Breast epithelium (tissue), 4 donors: ENCODE data around the gene ATF3. TPM values are rescaled to one million over a fixed set of nuclear protein-coding genes. Genes with fewer than 3 reads are reported as not detected.

Experiments used
- DNase-seq, 2 donors: peaks; one replicate each; pipeline ENCODE4 v3.0.0-alpha.2; 2019; ENCODE audit warnings: low spot score in 2 of 2
- H3K27ac ChIP-seq, 2 donors: fragments of 200-600 bp; sonication (generic) in 1 of 2; one replicate each; pipeline ENCODE4 v1.5.1; 2016 to 2019; ENCODE audit warnings: mild to moderate bottlenecking in 1 of 2
- H3K27me3 ChIP-seq, 2 donors: fragments of 200-600 bp; sonication (generic) in 1 of 2; one replicate each; pipeline versions ENCODE4 v1.5.1 to v1.6.0; 2017 to 2019; ENCODE audit warnings: control low read depth in 1 of 2, mild to moderate bottlenecking in 1 of 2
- H3K36me3 ChIP-seq: fragments of 200-600 bp; one replicate; pipeline ENCODE4 v1.5.1; 2019
- H3K4me1 ChIP-seq, 2 donors: fragments of 200-600 bp; sonication (generic); one replicate each; pipeline ENCODE4 v1.5.1; 2016 to 2019; ENCODE audit warnings: control low read depth in 1 of 2
- H3K4me3 ChIP-seq, 3 donors: fragments of 200-600 bp; sonication (generic); 1 replicate in 2 of 3; 2 replicates in 1 of 3; pipeline ENCODE4 v1.5.1; 2016 to 2019; ENCODE audit warnings: mild to moderate bottlenecking in 3 of 3, moderate library complexity in 2 of 3
- H3K9me3 ChIP-seq, 2 donors: fragments of 200-600 bp; sonication (generic) in 1 of 2; one replicate each; pipeline ENCODE4 v1.5.1; 2016 to 2019; ENCODE audit warnings: control low read depth in 1 of 2
- POLR2A ChIP-seq: fragments of 450-650 bp; IDR thresholded peaks from one replicate; pipeline ENCODE4 v1.6.1; 2016; ENCODE audit warnings: antibody characterized with exemption, mild to moderate bottlenecking, moderate library complexity
- POLR2AphosphoS5 ChIP-seq, 3 donors: sonication (generic); formaldehyde crosslinking; IDR thresholded peaks; one replicate each; pipeline ENCODE4 v1.6.1; 2017; ENCODE audit warnings: antibody characterized with exemption in 3 of 3
- intact Hi-C: fragments of 100-400 bp; cut with DNase I; formaldehyde crosslinking; loops from one replicate; pipeline ENCODE4 v1.15.1; 2023; ENCODE audit warnings: low total_unique reads
- total RNA-seq, 3 donors: library from RNA; depleted of rRNA; stranded (reverse); fragments of >200 nt; gene quantifications; one replicate each; pipeline ENCODE4 v1.1.0, GENCODE V29; 2016
- TF ChIP-seq, protein P1 (sequence below), 3 donors: fragments of 450-650 bp; IDR thresholded peaks; one replicate each; pipeline ENCODE4 v1.5.1; 2016 to 2017; ENCODE audit warnings: antibody characterized with exemption in 3 of 3, mild to moderate bottlenecking in 3 of 3, moderate library complexity in 3 of 3

ATF3 gene
- total RNA-seq, 3 donors from 2014 or later = 6.7 to 90.9 (median 26.9) TPM

GRCh38 chr1:212612041-212612961, 3.7 kb downstream of the ATF3 start:
- no peaks in the 10 kb centered on the region for H3K4me1 ChIP-seq
- H3K9me3 ChIP-seq = no peaks in the 10 kb centered on the region
- no peak overlapping the region for H3K4me3 ChIP-seq
- DNase-seq = no peak
- H3K27ac ChIP-seq = no peak overlapping the region
- TF ChIP-seq POLR2AphosphoS5 (IDR thresholded peaks at IDR 0.05) (no peak), POLR2A (no peak)
- TF ChIP-seq, protein P1, sequence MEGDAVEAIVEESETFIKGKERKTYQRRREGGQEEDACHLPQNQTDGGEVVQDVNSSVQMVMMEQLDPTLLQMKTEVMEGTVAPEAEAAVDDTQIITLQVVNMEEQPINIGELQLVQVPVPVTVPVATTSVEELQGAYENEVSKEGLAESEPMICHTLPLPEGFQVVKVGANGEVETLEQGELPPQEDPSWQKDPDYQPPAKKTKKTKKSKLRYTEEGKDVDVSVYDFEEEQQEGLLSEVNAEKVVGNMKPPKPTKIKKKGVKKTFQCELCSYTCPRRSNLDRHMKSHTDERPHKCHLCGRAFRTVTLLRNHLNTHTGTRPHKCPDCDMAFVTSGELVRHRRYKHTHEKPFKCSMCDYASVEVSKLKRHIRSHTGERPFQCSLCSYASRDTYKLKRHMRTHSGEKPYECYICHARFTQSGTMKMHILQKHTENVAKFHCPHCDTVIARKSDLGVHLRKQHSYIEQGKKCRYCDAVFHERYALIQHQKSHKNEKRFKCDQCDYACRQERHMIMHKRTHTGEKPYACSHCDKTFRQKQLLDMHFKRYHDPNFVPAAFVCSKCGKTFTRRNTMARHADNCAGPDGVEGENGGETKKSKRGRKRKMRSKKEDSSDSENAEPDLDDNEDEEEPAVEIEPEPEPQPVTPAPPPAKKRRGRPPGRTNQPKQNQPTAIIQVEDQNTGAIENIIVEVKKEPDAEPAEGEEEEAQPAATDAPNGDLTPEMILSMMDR (IDR thresholded peaks at IDR 0.05) = no peak
- no peaks in the 10 kb centered on the region for H3K27me3 ChIP-seq
- H3K36me3 ChIP-seq = no peaks in the 10 kb centered on the region
- intact Hi-C loops = no loop called here

DNA sequence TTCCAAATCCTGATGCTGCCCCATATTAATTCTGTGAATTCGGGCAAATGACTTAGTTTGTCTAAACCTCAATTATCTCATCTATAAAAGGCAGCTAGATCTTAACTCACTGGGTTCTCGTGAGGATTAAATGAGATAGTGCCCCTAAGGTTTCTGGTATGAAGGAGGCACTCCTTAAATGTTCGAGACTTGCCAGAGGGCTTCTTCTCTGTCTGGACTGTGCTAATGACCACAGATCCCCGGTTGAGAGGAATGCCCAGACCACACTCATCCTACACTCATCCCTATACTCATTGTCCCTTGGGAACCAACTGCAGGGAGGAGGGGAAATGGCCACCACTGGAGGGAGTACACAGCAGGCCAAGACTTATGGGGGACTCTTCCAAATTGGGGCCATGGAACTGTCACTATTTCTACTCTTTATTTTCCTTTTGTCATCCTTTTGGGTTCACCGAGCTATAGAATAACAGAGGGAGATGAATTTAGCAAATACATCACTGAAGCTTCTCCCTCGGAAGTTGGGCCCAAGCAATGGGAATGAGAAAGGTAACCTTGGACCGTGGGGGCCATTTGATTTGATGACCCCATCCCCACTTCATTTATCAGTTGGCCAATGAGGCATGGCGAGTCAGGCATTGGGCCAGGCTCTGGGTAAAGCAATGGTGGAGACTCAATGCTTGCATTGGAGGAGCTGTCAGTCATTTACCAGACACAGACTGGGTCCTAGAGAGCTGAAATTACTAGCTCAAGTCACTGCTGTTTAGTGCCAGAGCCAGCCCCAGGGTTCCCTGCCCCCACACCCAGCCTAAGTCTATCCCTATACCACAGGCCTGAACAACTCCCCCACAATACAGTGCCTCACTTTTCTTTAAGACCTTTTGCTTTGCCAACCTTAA, 5.1 kb downstream of the ATF3 start:
- DNase-seq = no peak
- H3K4me1 ChIP-seq = no peaks in the 10 kb centered on the region
- H3K27me3 ChIP-seq = no peaks in the 10 kb centered on the region
- TF ChIP-seq POLR2AphosphoS5 (IDR thresholded peaks at IDR 0.05) = no peak
- no peak for TF ChIP-seq POLR2A
- TF ChIP-seq, protein P1 (IDR thresholded peaks at IDR 0.05) = no peak
- intact Hi-C loops = no loop called here
- no peak overlapping the region for H3K27ac ChIP-seq
- H3K4me3 ChIP-seq = no peak overlapping the region
- no peaks in the 10 kb centered on the region for H3K36me3 ChIP-seq
- no peaks in the 10 kb centered on the region for H3K9me3 ChIP-seq

- no peak for DNase-seq
- intact Hi-C loops = no loop called here
- H3K27ac ChIP-seq = no peak overlapping the region
- H3K4me3 ChIP-seq = no peak overlapping the region
- no peaks in the 10 kb centered on the region for H3K4me1 ChIP-seq
- no peak for TF ChIP-seq POLR2AphosphoS5 (IDR thresholded peaks at IDR 0.05)
- H3K27me3 ChIP-seq = no peaks in the 10 kb centered on the region
- no peaks in the 10 kb centered on the region for H3K9me3 ChIP-seq
- H3K36me3 ChIP-seq = no peaks in the 10 kb centered on the region
Measured at GRCh38 chr1:212614453-212615200, 6.1 kb downstream of the ATF3 start.

DNA sequence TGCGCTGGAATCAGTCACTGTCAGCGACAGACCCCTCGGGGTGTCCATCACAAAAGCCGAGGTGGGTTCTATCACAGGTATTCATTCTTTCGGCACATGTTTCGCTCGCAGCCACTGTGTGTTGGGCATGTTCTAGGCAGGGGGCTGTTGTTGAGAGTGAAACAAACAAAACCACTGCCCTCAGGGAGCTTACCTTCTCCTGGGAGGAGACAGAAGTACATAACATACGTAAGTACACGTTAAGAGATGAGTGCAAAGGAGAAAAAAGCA, 6.6 kb downstream of the ATF3 start:
- Histone ChIP-seq H3K27ac (no peak overlapping the region), H3K9me3 (no peaks in the 10 kb centered on the region), H3K36me3 (no peaks in the 10 kb centered on the region), H3K4me1 (no peaks in the 10 kb centered on the region), H3K27me3 (no peaks in the 10 kb centered on the region), H3K4me3 (no peak overlapping the region)
- DNase-seq = no peak
- intact Hi-C loops = no loop called here
- no peak for TF ChIP-seq POLR2A
- TF ChIP-seq POLR2AphosphoS5 (IDR thresholded peaks at IDR 0.05) = no peak

- Histone ChIP-seq H3K36me3 (no peaks in the 10 kb centered on the region), H3K27me3 (no peaks in the 10 kb centered on the region), H3K4me1 (no peaks in the 10 kb centered on the region), H3K27ac (no peak overlapping the region), H3K9me3 (no peaks in the 10 kb centered on the region), H3K4me3 (no peak overlapping the region)
- no peak for DNase-seq
- intact Hi-C loops = no loop called here
- TF ChIP-seq POLR2AphosphoS5 (IDR thresholded peaks at IDR 0.05) = no peak
- TF ChIP-seq, protein P1 (IDR thresholded peaks at IDR 0.05) = no peak
Measured at GRCh38 chr1:212618466-212619210, 10.1 kb downstream of the ATF3 start.
